Prostate gland (tissue), 2 donors: Measurements from ENCODE around the gene DGCR8.

ENCODE experiments used
- POLR2AphosphoS5 ChIP-seq: sonication (generic); formaldehyde crosslinking; IDR thresholded peaks from one replicate; pipeline ENCODE4 v1.6.1; 2017; ENCODE audit warnings: antibody characterized with exemption
- TF ChIP-seq, protein P1 (sequence below), 4 experiments: fragments of 200-600 bp in 2 of 4; fragments of 450-650 bp in 2 of 4; sonication (generic) in 2 of 4; IDR thresholded peaks; 1 replicate in 3 of 4; 2 replicates in 1 of 4; pipeline ENCODE4 v1.5.1; 2016 to 2019; ENCODE audit warnings: antibody characterized with exemption in 4 of 4, mild to moderate bottlenecking in 2 of 4, moderate library complexity in 2 of 4

DNA sequence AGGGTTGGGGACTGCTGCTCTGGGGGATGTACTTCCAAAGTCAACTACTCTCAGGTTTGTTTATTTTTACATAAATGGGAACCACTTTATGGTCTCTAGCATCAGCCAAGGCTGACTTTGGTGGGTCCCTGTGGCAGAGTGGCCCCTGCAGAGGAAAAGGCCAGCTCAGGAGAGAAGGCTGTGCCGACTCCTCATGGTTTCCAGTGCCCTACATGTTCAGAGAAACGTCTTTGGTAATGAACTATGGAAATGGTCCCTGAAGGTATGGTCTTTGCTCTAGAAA, 48.5 kb downstream of the DGCR8 start:
- no peak for TF ChIP-seq POLR2AphosphoS5
- TF ChIP-seq, protein P1, sequence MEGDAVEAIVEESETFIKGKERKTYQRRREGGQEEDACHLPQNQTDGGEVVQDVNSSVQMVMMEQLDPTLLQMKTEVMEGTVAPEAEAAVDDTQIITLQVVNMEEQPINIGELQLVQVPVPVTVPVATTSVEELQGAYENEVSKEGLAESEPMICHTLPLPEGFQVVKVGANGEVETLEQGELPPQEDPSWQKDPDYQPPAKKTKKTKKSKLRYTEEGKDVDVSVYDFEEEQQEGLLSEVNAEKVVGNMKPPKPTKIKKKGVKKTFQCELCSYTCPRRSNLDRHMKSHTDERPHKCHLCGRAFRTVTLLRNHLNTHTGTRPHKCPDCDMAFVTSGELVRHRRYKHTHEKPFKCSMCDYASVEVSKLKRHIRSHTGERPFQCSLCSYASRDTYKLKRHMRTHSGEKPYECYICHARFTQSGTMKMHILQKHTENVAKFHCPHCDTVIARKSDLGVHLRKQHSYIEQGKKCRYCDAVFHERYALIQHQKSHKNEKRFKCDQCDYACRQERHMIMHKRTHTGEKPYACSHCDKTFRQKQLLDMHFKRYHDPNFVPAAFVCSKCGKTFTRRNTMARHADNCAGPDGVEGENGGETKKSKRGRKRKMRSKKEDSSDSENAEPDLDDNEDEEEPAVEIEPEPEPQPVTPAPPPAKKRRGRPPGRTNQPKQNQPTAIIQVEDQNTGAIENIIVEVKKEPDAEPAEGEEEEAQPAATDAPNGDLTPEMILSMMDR (IDR thresholded peaks at IDR 0.05): no peak
